Forelimb muscle (tissue), 1 donor: ENCODE data around the gene ERN2. TPM values are rescaled to one million over a fixed set of nuclear protein-coding genes. Genes with fewer than 3 reads are reported as not detected.
"Not testable (repeated sequence)": the region's sequence is repeated elsewhere in the genome, so short reads cannot be mapped to it uniquely, and the experiment has no call there.

ENCODE experiments used
- DNase-seq: peaks from one replicate; pipeline ENCODE4 v3.0.0-alpha.2; 2013; ENCODE audit warnings: low read depth
- polyA plus RNA-seq: library from polyadenylated mRNA; unstranded; fragments of 120-200 nt; gene quantifications from one replicate; pipeline ENCODE4 v1.2.1, GENCODE V29; 2013; ENCODE audit not compliant: insufficient read length

The ERN2 gene
- polyA plus RNA-seq, 1 donor, result not detected

- not testable (repeated sequence) for DNase-seq
These were observed 9.7 kb upstream of the ERN2 start for GRCh38 chr16:23722613-23723240.

- no peak for DNase-seq
These were observed 3.5 kb upstream of the ERN2 start for GRCh38 chr16:23716484-23716883.

GRCh38 chr16:23711785-23712184 is 1.2 kb downstream of the ERN2 start:
- no peak for DNase-seq

- no peak for DNase-seq
These were observed 2.5 kb downstream of the ERN2 start for GRCh38 chr16:23710504-23710903.

- DNase-seq, result no peak
These were observed 3.0 kb downstream of the ERN2 start for GRCh38 chr16:23710008-23710407.

- no peak for DNase-seq
These were observed 3.5 kb downstream of the ERN2 start for GRCh38 chr16:23709536-23709935.

GRCh38 chr16:23706439-23706838 is 6.6 kb downstream of the ERN2 start:
- no peak for DNase-seq

GRCh38 chr16:23705517-23705902 is 7.5 kb downstream of the ERN2 start:
- no peak for DNase-seq

- no peak for DNase-seq
These were observed 8.1 kb downstream of the ERN2 start for GRCh38 chr16:23704772-23705516.

- DNase-seq, result no peak
These were observed 10.1 kb downstream of the ERN2 start for GRCh38 chr16:23702951-23703350.

GRCh38 chr16:23701045-23701444 is 12.0 kb downstream of the ERN2 start:
- no peak for DNase-seq

- DNase-seq, result no peak
These were observed 12.5 kb downstream of the ERN2 start for GRCh38 chr16:23700509-23700908.

- no peak for DNase-seq
These were observed 12.9 kb downstream of the ERN2 start for GRCh38 chr16:23700093-23700492.

GRCh38 chr16:23699100-23699499 is 13.9 kb downstream of the ERN2 start:
- DNase-seq, result no peak

- no peak for DNase-seq
These were observed 17.3 kb downstream of the ERN2 start for GRCh38 chr16:23695756-23696155.

- no peak for DNase-seq
These were observed 18.2 kb downstream of the ERN2 start for GRCh38 chr16:23694644-23695373.

- DNase-seq, result no peak
These were observed 18.8 kb downstream of the ERN2 start for GRCh38 chr16:23694265-23694643.

GRCh38 chr16:23692190-23692837 is 20.7 kb downstream of the ERN2 start:
- no peak for DNase-seq

- DNase-seq, result no peak
These were observed 21.4 kb downstream of the ERN2 start for GRCh38 chr16:23691483-23692189.

- no peak for DNase-seq
These were observed 22.1 kb downstream of the ERN2 start for GRCh38 chr16:23690771-23691482.
